Endothelial cell of umbilical vein (primary cell): Measurements from ENCODE around the gene FOXA1. TPM values are rescaled to one million over a fixed set of nuclear protein-coding genes. Genes with fewer than 3 reads are reported as not detected.

Experiments
- BruUV-seq: library from RNA; stranded (reverse); fragments of 400-500 nt; replicated peaks from 2 replicates; lab custom pipeline; 2021; lab: Mats Ljungman, UMichigan
- CTCF ChIA-PET: fragments of 300-600, 350-600 bp; sonication (Branson Sonifier 250); formaldehyde crosslinking; loops from one replicate; lab custom pipeline; 2021; ENCODE audit warnings: antibody characterized with exemption, inconsistent platforms; lab: Charles Lee
- POLR2A ChIA-PET: fragments of 300-600, 350-600 bp; sonication (Branson Sonifier 250); formaldehyde crosslinking; loops from one replicate; lab custom pipeline; 2021; ENCODE audit warnings: antibody characterized with exemption, inconsistent platforms; lab: Charles Lee
- DNase-seq: peaks from one replicate; pipeline ENCODE4 v3.0.0-alpha.2; 2011; ENCODE audit warnings: low read depth, low spot score
- FAIRE-seq: peaks from 2 replicates; lab custom pipeline; 2011; peaks lifted over from hg19 to GRCh38; lab: Jason Lieb, UNC
- H2AFZ ChIP-seq: 2 replicates; pipeline ENCODE4 v1.6.0; 2012; ENCODE audit warnings: low read depth, low read length, control low read depth, inconsistent platforms
- H3K27ac ChIP-seq: 2 replicates; pipeline ENCODE4 v1.5.1; 2011; ENCODE audit warnings: low read depth, mild to moderate bottlenecking, control low read depth, low read length, moderate library complexity; ENCODE audit not compliant: insufficient read depth
- H3K27me3 ChIP-seq, 2 experiments: 2 replicates each; pipeline versions ENCODE4 v1.6.0 to v1.6.1; 2011; ENCODE audit warnings: low read length in 2 of 2, mixed read lengths in 1 of 2; ENCODE audit not compliant: control insufficient read depth in 2 of 2, insufficient read depth in 2 of 2
- H3K36me3 ChIP-seq, 2 experiments: 2 replicates in 1 of 2; 3 replicates in 1 of 2; pipeline ENCODE4 v1.5.1; 2011; ENCODE audit warnings: low read length in 2 of 2, mild to moderate bottlenecking in 1 of 2, moderate library complexity in 1 of 2; ENCODE audit not compliant: control insufficient read depth in 2 of 2, insufficient read depth in 2 of 2; ENCODE audit errors: extremely low read depth in 1 of 2
- H3K4me1 ChIP-seq: 3 replicates; pipeline ENCODE4 v1.5.1; 2011; ENCODE audit warnings: mild to moderate bottlenecking, low read length; ENCODE audit not compliant: control insufficient read depth, insufficient read depth; ENCODE audit errors: extremely low read depth
- H3K4me2 ChIP-seq: 2 replicates; pipeline ENCODE4 v1.6.1; 2011; ENCODE audit warnings: low read length, control low read depth, mixed read lengths; ENCODE audit not compliant: insufficient read depth
- H3K4me3 ChIP-seq, 3 experiments: fragments of 200-600 bp in 1 of 3; sonication (generic), shearing (Covaris generic) in 1 of 3; replicated peaks in 1 of 3; 2 replicates each; pipeline ENCODE4 v1.5.1; 2011 to 2016; ENCODE audit warnings: control low read depth in 3 of 3, low read length in 3 of 3, mild to moderate bottlenecking in 2 of 3, inconsistent platforms in 1 of 3, low read depth in 1 of 3, moderate library complexity in 1 of 3; ENCODE audit not compliant: insufficient read depth in 1 of 3
- H3K79me2 ChIP-seq: 2 replicates; pipeline ENCODE4 v1.6.0; 2012; ENCODE audit warnings: low read length, inconsistent platforms; ENCODE audit not compliant: control insufficient read depth, insufficient read depth
- H3K9ac ChIP-seq: replicated peaks from 2 replicates; pipeline ENCODE3; 2011; ENCODE audit warnings: low read length, control low read depth; ENCODE audit not compliant: insufficient read depth; ENCODE audit errors: extremely low read depth
- H3K9me1 ChIP-seq: replicated peaks from 3 replicates; pipeline ENCODE4 v1.6.0; 2011; ENCODE audit warnings: mild to moderate bottlenecking, low read length; ENCODE audit not compliant: control insufficient read depth, insufficient read depth; ENCODE audit errors: extremely low read depth
- H3K9me3 ChIP-seq: replicated peaks from 2 replicates; pipeline ENCODE4 v1.5.1; 2012; ENCODE audit warnings: low read length, inconsistent platforms; ENCODE audit not compliant: control insufficient read depth, insufficient read depth
- H4K20me1 ChIP-seq: replicated peaks from 2 replicates; pipeline ENCODE3; 2011; ENCODE audit warnings: mild to moderate bottlenecking, low read length; ENCODE audit not compliant: control insufficient read depth, insufficient read depth; ENCODE audit errors: extremely low read depth
- CTCF ChIP-seq, 2 donors: IDR thresholded peaks; 1 replicate in 1 of 2; 2 replicates in 1 of 2; pipeline ENCODE4 v1.5.1; 2011; ENCODE audit warnings: low read length in 2 of 2, mild to moderate bottlenecking in 2 of 2, moderate library complexity in 2 of 2, control low read depth in 1 of 2, inconsistent platforms in 1 of 2, low read depth in 1 of 2; ENCODE audit not compliant: insufficient read depth in 1 of 2; ENCODE audit errors: extremely low read depth in 1 of 2
- EZH2 ChIP-seq: IDR thresholded peaks from 2 replicates; pipeline ENCODE4 v1.6.1; 2012; ENCODE audit warnings: borderline replicate concordance, low read depth, mild to moderate bottlenecking, moderate library complexity, low read length, inconsistent platforms; ENCODE audit not compliant: severe bottlenecking
- FOS ChIP-seq: IDR thresholded peaks from 2 replicates; pipeline ENCODE4 v1.6.1; 2011; ENCODE audit warnings: mild to moderate bottlenecking, low read length, moderate library complexity, borderline replicate concordance; ENCODE audit not compliant: insufficient read depth
- GATA2 ChIP-seq: IDR thresholded peaks from 2 replicates; pipeline ENCODE4 v1.7.0; 2011; ENCODE audit warnings: low read depth, mild to moderate bottlenecking, moderate library complexity, mixed read lengths, low read length; ENCODE audit not compliant: insufficient read length, insufficient read depth
- JUN ChIP-seq: IDR thresholded peaks from 2 replicates; pipeline ENCODE4 v1.6.1; 2011; ENCODE audit warnings: borderline replicate concordance, low read depth; ENCODE audit not compliant: insufficient read length, insufficient read depth
- MAX ChIP-seq: IDR thresholded peaks from 2 replicates; pipeline ENCODE4 v1.6.1; 2011; ENCODE audit not compliant: insufficient read depth, insufficient read length
- MYC ChIP-seq: IDR thresholded peaks from one replicate; pipeline ENCODE4 v1.6.1; 2011; ENCODE audit warnings: mild to moderate bottlenecking, low read depth, low read length
- POLR2A ChIP-seq: IDR thresholded peaks from 2 replicates; pipeline ENCODE4 v1.6.1; 2012; ENCODE audit warnings: low read depth, mild to moderate bottlenecking, control low read depth, low read length
- POLR2AphosphoS5 ChIP-seq: IDR thresholded peaks from 2 replicates; pipeline ENCODE4 v1.6.1; 2012; ENCODE audit warnings: low read depth, mild to moderate bottlenecking, control low read depth, low read length, moderate library complexity; ENCODE audit not compliant: insufficient read depth
- dilution Hi-C: fragments of 300-500 bp; cut with MboI; formaldehyde crosslinking; loops from one replicate; pipeline ENCODE4 v1.15.0; 2019; ENCODE audit warnings: low sequenced_read_pairs; ENCODE audit not compliant: extremely low pct_ligation_motif_present
- intact Hi-C: fragments of 100-400 bp; cut with micrococcal nuclease; formaldehyde crosslinking; loops from one replicate; pipeline ENCODE4 v1.10.0; 2022
- polyA plus RNA-seq, 4 experiments: library from polyadenylated mRNA; depleted of rRNA in 3 of 4; stranded (reverse) in 3 of 4; unstranded in 1 of 4; fragments of >200 nt; gene quantifications; 2 replicates each; pipeline versions ENCODE4 v1.2.1 to v1.2.3, GENCODE V29; 2011 to 2012; ENCODE audit warnings: missing spikeins in 1 of 4
- total RNA-seq: library from RNA; stranded (reverse); gene quantifications from 2 replicates; pipeline ENCODE4 v1.2.3, GENCODE V29; 2021

The FOXA1 gene
- total and polyA plus RNA-seq, 2 donors (not counting 3 experiments of a cell fraction or from before 2014, with no cell fraction given) = 0.06 TPM; not detected in 1

- Histone ChIP-seq H3K9me1 (no peaks in the 10 kb centered on the region), H3K79me2 (no peaks in the 10 kb centered on the region), H3K36me3 (no peaks in the 10 kb centered on the region), H3K9me3 (no peaks in the 10 kb centered on the region), H3K9ac (no peak overlapping the region), H4K20me1 (no peaks in the 10 kb centered on the region), H3K4me1 (peaks cover 8% of the 10 kb centered on the region), H2AFZ (no peak overlapping the region), H3K4me2 (no peak overlapping the region), H3K27ac (no peak overlapping the region), H3K27me3 (peaks cover 9 to 17% of the 10 kb centered on the region in 2 experiments), H3K4me3 (no peak overlapping the region)
- POLR2A ChIA-PET = no interaction called here
- dilution Hi-C loops (no loop called here), intact Hi-C loops (no loop called here)
- TF ChIP-seq POLR2A (no peak), GATA2 (no peak), JUN (no peak), MAX (no peak), FOS (no peak)
- CTCF ChIA-PET = no interaction called here
- no TSS peak for BruUV-seq
- DNase-seq (no peak), FAIRE-seq (no peak)
These were observed 15.8 kb downstream of the FOXA1 start for GRCh38 chr14:37579274-37579673.

- POLR2A ChIA-PET = no interaction called here
- Histone ChIP-seq H3K4me2 (no peak overlapping the region), H4K20me1 (no peaks in the 10 kb centered on the region), H3K27me3 (no peaks in the 10 kb centered on the region), H3K9me1 (no peaks in the 10 kb centered on the region), H3K27ac (no peak overlapping the region), H3K9ac (no peak overlapping the region), H3K4me3 (no peak overlapping the region), H3K9me3 (no peaks in the 10 kb centered on the region), H3K36me3 (no peaks in the 10 kb centered on the region), H3K4me1 (no peaks in the 10 kb centered on the region), H2AFZ (no peak overlapping the region), H3K79me2 (no peaks in the 10 kb centered on the region)
- FAIRE-seq (no peak), DNase-seq (no peak)
- BruUV-seq = no TSS peak
- TF ChIP-seq FOS = no peak
- no peak for TF ChIP-seq POLR2AphosphoS5
- TF ChIP-seq MYC = no peak
- no peak for TF ChIP-seq GATA2
- TF ChIP-seq MAX = no peak
- no peak for TF ChIP-seq EZH2
- TF ChIP-seq CTCF (IDR thresholded peaks at IDR 0.05; ENCODE audit: extremely low read depth in 1 of 2, insufficient read depth in 1 of 2, low read depth in 1 of 2, low read length in 2 of 2) = no peak
- TF ChIP-seq JUN = no peak
- dilution Hi-C loops = no loop called here
- intact Hi-C loops = no loop called here
- CTCF ChIA-PET = interaction anchor here (1.1 to 1.4 kb wide), 2 partner anchors 11 to 13 kb away, joined by 3 read pairs; no protein-coding TSS in a partner anchor
These were observed 21.7 kb downstream of the FOXA1 start for GRCh38 chr14:37573356-37573755.
